AML-193 (cell line): ENCODE results near the gene LITAF.
"Not testable (repeated sequence)": the region's sequence is repeated elsewhere in the genome, so short reads cannot be mapped to it uniquely, and the experiment has no call there.

Source experiments
- DNase-seq, 2 experiments: peaks; one replicate each; lab custom pipeline; 2025; lab: John Stamatoyannopoulos, UW

The LITAF gene

GRCh38 chr16:11575223-11575589 lies 11.5 kb downstream of the LITAF start:
- no peak for DNase-seq

- no peak for DNase-seq
Measured at GRCh38 chr16:11572301-11572995, 14.3 kb downstream of the LITAF start.

- no peak for DNase-seq
Measured at GRCh38 chr16:11571549-11571948, 15.2 kb downstream of the LITAF start.

GRCh38 chr16:11570806-11571205 lies 15.9 kb downstream of the LITAF start:
- DNase-seq = no peak

GRCh38 chr16:11570258-11570657 lies 16.5 kb downstream of the LITAF start:
- no peak for DNase-seq

GRCh38 chr16:11566398-11566797 lies 20.3 kb downstream of the LITAF start:
- no peak for DNase-seq

GRCh38 chr16:11565665-11566064 lies 21.1 kb downstream of the LITAF start:
- no peak for DNase-seq

GRCh38 chr16:11564046-11564926 lies 22.4 kb downstream of the LITAF start:
- DNase-seq = no peak

GRCh38 chr16:11563493-11564040 lies 23.2 kb downstream of the LITAF start:
- DNase-seq = no peak

- DNase-seq = no peak
Measured at GRCh38 chr16:11562941-11563340, 23.8 kb downstream of the LITAF start.

- DNase-seq = no peak
Measured at GRCh38 chr16:11562411-11562810, 24.3 kb downstream of the LITAF start.

GRCh38 chr16:11561856-11562255 lies 24.9 kb downstream of the LITAF start:
- no peak for DNase-seq

GRCh38 chr16:11561454-11561805 lies 25.3 kb downstream of the LITAF start:
- DNase-seq = no peak

GRCh38 chr16:11560701-11561453 lies 25.8 kb downstream of the LITAF start:
- no peak for DNase-seq

- not testable (repeated sequence) for DNase-seq
Measured at GRCh38 chr16:11558308-11558823, 28.4 kb downstream of the LITAF start.

- no peak for DNase-seq
Measured at GRCh38 chr16:11557801-11558200, 28.9 kb downstream of the LITAF start.

GRCh38 chr16:11556945-11557720 lies 29.6 kb downstream of the LITAF start:
- no peak for DNase-seq

GRCh38 chr16:11556214-11556819 lies 30.4 kb downstream of the LITAF start:
- DNase-seq = no peak

- DNase-seq = no peak
Measured at GRCh38 chr16:11554053-11554452, 32.7 kb downstream of the LITAF start.

- DNase-seq = no peak
Measured at GRCh38 chr16:11553371-11553770, 33.3 kb downstream of the LITAF start.

- DNase-seq = no peak
Measured at GRCh38 chr16:11552440-11552839, 34.3 kb downstream of the LITAF start.
